GM18505 (cell line): ENCODE measurements around the gene SEPTIN1.
"Not testable (repeated sequence)": the region's sequence is repeated elsewhere in the genome, so short reads cannot be mapped to it uniquely, and the experiment has no call there.

Experiments used
- ATAC-seq: cut with Tn5 transposase; IDR thresholded peaks from one replicate; pipeline ENCODE4 v1.9.1; 2021; ENCODE audit not compliant: unreplicated experiment
- POLR2A ChIP-seq: IDR thresholded peaks from 4 replicates; pipeline ENCODE4 v1.6.1; 2011; ENCODE audit warnings: borderline replicate concordance; ENCODE audit not compliant: insufficient read depth, insufficient read length; ENCODE audit errors: extremely low read depth

SEPTIN1 gene

DNA sequence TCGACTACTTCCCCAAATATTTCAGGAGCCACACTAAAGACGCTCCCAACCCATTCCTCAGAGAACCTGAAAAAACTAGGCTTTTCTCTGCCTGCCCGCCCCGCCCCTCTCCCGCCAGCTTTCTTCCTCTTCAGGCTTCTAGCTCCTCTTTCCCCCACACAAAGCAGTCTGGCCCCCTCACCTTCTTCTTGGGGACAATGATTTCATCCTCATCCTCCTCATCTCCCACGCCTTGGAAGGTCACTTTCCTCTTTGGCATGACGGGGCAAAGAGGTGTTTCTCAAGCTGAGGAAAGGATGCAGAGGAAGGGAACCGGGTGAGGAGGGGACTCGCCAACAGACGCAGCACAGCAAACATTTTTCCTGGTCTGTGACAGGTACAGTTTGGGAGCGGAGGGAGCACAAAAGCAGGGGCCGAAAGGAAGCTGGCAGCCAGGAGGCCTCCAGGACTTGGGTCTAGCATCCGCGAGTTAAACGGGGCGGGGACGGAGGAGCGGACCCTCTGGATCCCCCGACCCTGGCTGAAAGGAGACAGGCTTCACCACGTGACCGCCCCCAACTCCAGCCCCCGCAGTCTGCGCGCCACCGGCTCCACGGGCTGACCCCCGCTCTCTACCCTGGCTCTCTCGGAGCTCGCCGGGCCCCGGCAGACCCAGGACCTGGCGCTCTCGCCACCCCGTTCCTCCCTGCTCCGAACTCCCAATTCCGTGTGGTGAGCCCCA, 27.8 kb downstream of the SEPTIN1 start:
- no peak for ATAC-seq
- no peak for TF ChIP-seq POLR2A

DNA sequence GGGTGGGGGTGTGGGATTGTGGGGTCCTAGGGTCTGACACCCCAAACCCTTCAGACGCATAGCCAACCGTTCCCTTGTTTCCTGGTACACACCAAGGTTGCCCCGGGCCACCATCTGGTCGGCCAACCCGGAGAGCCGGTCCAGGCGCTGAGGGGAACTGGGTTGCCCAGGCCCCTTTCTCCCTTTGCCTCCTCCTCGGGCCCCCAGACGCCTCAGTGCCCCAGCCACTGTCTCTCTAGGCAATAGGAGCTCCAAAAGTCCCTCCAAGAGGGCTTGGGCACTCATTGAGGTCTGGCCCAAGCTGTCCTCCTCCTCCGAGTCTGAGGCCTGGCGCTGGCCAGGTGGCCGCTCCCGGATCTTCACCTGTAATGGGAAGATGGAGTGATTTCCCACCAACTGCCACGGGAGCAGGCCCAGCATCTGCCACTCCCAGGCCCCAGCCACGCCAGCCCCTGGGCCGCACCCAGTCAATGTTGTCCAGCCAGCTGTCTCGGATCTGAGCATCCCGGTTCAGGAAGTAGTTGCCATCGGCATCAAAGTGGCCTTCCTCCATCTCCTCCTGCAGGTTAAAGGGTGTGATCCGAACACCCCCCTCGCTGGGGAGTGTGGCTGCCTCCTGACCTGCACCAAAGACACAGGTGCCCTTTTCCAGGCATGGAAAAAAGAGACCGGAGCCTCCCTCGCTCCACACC, 28.8 kb downstream of the SEPTIN1 start:
- no peak for TF ChIP-seq POLR2A
- ATAC-seq = no peak

DNA sequence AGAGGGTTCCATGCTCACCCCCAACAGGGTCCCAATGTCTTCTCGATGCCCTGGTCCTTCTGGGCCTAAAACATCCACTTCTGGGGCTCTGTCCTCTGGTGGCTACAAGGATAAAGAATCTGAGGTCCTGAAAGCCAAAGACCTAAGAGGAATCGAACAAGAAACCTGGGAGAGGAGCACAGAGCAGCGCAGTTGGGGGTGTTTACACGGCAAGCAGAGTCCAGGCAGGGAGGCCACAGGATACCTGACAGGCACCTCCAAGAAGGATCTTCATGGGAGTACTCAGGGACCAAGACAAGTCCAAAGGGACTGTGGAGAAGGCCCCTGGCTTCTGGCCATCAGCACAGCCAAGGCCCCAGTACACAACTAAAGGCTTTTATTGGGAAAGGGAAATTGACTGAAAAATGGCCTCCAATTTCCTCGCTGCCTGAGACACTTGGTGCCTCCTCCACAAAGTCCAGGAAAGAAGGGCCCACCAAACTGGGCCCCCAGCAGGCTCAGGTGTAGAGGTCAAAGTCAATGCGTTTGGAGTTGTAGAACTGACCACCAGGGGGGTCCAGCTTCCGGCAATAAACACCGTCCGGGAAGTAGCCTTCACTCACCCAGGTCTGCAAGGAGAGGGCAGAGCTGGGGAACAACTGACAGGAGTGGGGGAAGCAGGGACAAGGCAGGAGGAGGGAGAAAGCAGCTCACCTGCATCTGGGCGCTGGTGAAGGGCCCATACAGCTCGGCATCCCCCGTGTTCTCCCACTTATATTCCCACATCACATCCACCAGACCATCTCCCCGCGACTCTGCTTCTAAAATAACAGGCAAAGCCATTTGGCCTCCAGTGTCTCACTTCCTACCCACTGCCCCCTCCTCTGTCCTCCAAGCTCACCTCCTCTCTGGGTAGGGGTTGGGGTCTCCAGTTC, 29.6 kb downstream of the SEPTIN1 start:
- ATAC-seq = no peak
- no peak for TF ChIP-seq POLR2A

DNA sequence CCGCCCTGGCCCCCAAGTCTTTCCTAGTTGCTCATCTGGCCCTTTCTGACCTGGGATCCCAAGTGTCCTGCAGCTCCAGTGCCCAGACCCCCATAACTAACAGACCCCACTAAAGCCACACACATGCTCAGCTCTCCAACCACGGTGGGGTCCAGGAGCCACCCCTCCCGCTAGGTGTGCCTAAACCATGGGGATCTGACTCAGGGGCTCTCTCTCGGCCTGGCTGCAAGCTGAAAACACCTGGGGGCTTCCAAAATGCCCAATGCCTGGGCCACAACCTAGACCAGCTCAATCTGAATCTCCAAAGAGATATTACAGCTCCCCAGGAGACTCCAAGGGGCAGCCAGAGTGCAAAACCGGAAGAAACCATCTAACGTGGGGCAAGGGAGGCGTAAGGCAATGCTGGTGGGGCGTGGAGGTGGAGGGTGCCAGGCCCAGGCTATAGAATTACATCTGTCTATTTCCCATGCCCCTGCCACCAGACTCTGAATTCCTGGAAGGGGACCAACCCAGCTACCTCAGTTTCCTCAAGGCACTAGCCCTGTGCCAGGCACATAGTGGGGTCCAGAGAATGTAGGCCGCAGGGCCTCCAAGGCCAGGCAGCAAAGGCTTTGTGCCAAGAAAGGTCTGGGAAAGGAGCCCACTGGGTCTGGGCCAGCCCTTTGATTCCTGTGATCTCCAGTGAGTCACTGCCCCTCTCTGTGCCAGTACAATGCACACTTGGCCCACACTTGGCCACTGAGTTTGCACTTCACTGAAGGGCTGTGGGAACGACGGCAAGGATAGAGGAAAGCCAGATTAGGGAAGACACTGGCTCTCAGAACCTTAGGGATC, 30.6 kb downstream of the SEPTIN1 start:
- ATAC-seq = no peak
- TF ChIP-seq POLR2A = no peak

DNA sequence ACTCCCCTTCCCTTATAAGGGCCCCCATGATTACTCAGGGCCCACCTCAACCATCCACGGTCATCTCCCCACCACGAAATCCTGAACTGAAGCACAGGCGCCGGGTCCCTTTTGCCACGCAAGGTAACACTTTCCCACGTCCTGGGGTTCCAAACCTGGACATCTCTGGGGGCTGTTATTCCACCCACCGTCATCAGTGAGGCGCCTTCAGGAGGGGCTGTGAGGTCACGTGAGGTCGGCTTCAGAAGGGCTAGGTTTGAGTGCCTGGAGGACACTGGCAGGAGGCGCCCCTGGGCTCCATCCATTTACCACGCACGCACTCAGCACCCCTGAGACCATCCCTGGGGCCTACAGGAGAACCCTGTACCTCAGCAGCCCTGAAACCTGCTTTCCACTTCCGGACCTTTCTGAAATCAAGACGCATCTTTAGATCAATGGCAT, 31.3 kb downstream of the SEPTIN1 start:
- TF ChIP-seq POLR2A = no peak
- ATAC-seq = no peak

DNA sequence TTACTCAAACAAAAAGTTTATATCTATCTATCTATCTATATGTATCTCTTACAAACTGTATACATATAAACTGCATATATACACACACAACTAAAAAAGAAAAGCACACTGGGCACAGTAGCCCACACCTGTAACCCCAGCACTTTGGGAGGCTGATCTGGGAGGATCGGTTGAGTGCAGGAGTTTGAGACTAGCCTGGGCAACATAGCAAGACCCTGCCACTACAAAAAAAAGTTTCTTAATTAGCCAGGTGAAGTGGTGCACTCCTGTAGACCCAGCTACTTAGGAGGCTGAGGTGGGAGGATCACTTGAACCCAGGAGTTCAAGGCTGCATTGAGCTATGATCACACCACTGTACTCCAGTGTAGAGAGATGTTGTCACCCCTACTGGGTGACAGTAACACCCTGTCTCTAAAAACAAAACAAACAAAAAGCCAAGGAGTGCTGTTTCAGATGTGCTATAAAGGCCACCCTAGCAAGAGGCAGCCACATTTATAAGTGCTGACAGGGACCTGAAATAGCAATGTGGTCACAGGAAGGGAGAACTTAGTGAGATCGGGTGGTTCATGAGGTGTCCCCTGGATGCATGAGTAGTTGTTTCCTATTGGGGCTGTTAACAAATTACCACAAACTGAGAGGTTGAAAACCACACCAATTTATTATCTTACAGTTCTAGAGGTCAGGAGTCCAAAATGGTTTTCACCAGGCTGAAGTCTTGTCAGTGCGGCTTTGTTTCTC, 32.1 kb downstream of the SEPTIN1 start:
- TF ChIP-seq POLR2A = no peak
- ATAC-seq = no peak

DNA sequence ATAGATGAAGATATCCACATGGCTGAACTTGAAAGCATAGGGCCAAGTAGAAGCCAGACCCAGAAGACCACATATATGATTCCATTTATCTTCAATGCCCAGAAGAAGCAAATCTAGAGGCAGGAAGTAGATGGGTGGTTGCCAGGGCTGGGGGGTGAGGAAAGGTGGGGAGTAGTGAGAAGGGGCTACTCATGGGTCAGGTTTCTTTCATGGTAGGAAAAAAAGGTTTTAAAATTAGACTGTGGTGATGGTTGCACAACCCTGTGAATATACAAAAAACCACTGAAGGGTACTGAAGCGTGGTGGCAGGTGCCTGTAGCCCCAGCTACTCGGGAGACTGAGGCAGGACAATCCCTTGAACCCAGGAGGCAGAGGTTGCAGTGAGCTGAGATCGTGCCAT, 32.7 kb downstream of the SEPTIN1 start:
- no peak for ATAC-seq
- no peak for TF ChIP-seq POLR2A

DNA sequence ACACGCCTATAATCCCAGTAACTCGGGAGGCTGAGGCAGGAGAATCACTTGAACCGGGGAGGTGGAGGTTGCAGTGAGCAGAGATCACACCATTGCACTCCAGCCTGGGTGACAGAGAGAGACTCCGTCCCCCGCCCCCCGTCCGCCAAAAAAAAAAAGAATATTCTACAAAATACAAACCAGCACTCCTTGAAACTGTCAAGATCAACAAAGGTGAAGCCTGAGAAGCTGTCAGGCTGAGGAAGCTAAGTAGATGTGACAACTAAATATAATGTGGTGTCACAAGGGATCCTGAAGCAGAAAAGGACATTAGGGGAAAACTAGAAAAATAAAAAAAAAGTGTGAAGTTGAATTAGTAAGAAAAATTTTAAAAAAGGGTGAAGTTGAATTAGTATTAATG, 33.4 kb downstream of the SEPTIN1 start:
- TF ChIP-seq POLR2A = no peak
- ATAC-seq = no peak

DNA sequence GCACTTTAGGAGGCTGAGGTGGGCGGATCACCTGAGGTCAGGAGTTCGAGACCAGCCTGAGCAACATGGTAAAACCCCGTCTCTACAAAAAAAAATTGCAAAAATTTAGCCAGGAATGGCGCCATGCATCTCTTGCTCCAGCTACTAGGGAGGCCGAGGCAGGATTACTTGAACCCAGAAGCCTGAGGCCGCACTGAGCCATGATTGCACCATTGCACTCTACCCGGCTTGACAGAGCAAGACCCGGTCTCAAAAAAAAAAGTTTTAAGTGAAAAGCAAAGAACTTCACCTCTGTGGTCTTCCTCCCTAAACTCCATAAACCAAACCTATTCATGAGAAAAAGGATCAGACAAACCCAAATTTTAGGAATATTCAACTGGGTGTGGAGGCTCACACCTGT, 34.2 kb downstream of the SEPTIN1 start:
- no peak for TF ChIP-seq POLR2A
- ATAC-seq = no peak

DNA sequence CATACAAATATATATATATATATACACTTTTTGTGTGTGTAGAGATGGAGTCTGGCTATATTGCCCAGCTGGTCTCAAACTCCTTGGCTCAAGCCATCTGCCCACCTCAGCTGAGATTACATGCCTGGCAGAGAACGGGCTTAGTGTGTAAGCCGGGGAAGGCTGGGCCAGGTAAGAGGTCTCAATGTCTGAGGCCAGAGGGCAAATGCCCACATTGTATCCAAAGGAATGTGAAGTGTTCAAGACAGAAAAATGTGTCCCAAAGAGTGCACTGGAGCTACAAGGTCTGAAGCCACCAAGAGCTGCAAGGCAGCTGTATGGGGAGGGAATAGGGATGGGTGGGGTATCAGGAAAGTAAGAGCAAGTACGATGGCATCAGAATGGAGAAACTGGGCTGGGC, 36.1 kb downstream of the SEPTIN1 start:
- TF ChIP-seq POLR2A = no peak
- no peak for ATAC-seq

DNA sequence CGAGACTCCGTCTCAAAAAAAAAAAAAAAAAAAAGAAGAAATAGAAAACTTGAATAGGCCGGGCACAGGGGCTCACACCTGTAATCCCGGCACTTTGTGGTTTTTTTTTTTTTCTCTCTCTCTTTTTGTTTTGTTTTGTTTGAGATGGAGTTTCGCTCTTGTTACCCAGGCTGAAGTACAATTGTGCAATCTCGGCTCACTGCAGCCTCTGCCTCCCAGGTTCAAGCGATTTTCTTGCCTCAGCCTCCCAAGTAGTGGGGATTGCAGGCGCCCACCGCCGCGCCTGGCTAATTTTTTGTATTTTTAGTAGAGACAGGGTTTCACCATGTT, 38.9 kb downstream of the SEPTIN1 start:
- ATAC-seq = not testable (repeated sequence)

DNA sequence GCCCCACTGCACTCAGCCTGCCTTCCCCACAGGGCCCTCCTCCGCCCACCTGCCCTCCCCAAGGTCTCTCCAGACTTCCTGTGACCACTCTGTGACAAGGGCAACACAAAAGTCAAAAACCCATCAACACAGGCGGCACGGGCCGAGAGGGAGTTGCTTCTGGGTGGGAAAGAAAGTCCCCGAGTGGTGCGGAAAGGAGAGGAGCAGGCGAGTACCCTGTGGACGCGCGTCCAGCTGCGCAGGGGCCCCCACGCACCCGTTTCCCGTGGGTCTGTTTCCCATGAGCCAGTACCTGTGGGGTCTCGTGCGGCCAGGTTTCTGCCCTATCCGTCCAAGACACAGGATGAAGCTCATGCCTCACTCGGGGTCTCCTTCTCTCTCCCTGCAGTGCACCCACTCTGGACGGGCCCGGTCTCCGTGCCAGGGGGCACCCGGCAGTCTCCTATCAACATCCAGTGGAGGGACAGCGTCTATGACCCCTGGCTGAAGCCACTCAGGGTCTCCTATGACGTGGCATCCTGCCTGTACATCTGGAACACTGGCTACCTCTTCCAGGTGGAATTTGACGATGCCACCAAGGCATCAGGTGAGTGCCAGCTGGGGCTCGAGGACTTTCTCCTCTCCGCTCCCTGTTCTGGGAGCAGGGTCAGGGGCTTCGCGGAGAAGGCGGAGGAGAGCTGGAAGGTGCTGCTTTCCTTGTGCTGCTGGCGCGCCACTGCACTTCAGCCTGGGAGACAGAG, 39.4 kb downstream of the SEPTIN1 start:
- no peak for ATAC-seq
- no peak for TF ChIP-seq POLR2A

DNA sequence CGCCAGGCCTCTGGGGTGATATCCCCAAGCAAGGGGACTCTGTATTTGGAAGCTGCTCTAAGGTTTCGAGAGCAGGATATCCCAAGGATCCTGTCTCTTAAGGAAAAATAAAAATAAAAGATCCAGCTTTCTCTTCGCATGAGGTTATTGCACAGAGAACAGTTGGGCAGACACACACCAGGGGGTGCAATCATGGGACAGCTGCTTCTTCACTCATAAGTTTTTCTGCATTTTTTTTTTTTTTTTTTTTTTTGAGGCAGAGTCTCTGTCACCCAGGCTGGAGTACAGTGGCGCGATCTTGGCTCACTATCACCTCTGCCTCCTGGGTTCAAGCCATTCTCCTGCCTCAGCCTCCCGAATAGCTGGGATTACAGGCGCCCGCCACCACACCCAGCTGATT, 40.4 kb downstream of the SEPTIN1 start:
- ATAC-seq = not testable (repeated sequence)
